ENCODE data around the gene LGMN.

DNA sequence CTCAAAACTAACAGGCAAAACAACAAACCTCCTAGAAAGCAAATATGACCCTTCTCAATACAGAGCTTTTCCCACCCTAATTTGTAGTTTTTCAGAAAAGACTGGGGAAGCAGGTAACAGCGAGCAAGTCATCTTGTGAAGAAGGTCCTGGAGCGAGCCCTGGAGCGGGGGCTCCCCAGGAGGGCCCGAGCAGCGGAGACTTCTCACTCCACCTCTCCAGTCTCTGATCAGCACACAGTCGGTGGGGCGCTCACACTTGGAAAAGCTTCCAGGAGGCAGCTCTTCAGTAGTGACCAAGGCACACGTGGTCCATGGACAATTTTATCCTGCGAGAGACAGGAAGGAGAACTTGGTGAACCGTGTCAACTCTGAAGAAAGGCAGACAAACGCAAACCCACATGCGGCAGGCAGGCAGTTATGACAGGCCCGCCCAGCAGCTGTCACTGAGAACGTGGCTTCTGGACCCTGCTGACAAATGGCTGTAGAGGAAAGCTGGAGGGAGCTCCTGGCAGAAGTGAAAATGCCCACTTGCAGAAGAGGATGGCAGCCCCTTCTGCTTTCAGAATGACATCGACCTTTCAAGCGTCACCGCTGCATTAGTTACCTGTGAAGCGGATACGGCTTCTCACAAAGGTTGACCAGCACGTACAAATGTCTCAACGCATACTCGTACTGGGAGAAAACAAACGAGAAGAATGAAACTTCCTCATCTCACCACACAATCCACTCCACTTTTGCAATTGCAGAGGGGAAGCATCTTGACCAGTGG lies 44.2 kb downstream of the LGMN start:
- TF ChIP-seq CTCF (IDR thresholded peaks at IDR 0.05) = no peak
- no peak for TF ChIP-seq POLR2AphosphoS5 (IDR thresholded peaks at IDR 0.05; ENCODE audit: low read depth, low read length)

Data from Panc1 (cell line).